Neuronal stem cell (in vitro differentiated cells): Measurements from ENCODE around the gene ZPR1.

Experiments
- DNase-seq: peaks from one replicate; pipeline ENCODE4 v3.0.0-alpha.2; 2013; ENCODE audit warnings: low spot score
- H2AFZ ChIP-seq: one replicate; pipeline ENCODE4 v1.6.1; 2013; ENCODE audit warnings: mild to moderate bottlenecking, low read length, inconsistent platforms
- H2AK5ac ChIP-seq: 2 replicates; pipeline ENCODE4 v1.6.1; 2013; ENCODE audit warnings: low read depth, mild to moderate bottlenecking, inconsistent platforms, low read length, moderate library complexity, mixed read lengths
- H2BK120ac ChIP-seq: 2 replicates; pipeline ENCODE4 v1.6.1; 2013; ENCODE audit warnings: low read depth, mild to moderate bottlenecking, inconsistent platforms, low read length, moderate library complexity, mixed read lengths
- H2BK12ac ChIP-seq: one replicate; pipeline ENCODE4 v1.6.1; 2013; ENCODE audit warnings: low read length, inconsistent platforms
- H2BK15ac ChIP-seq: 2 replicates; pipeline ENCODE4 v1.6.1; 2013; ENCODE audit warnings: mild to moderate bottlenecking, low read length, inconsistent platforms, mixed read lengths
- H2BK5ac ChIP-seq: one replicate; pipeline ENCODE4 v1.6.1; 2013; ENCODE audit warnings: inconsistent platforms, mild to moderate bottlenecking, low read length, moderate library complexity
- H3K14ac ChIP-seq: one replicate; pipeline ENCODE4 v1.6.1; 2013; ENCODE audit warnings: low read length, inconsistent platforms
- H3K18ac ChIP-seq: 2 replicates; pipeline ENCODE4 v1.6.1; 2013; ENCODE audit warnings: low read length, inconsistent platforms
- H3K23ac ChIP-seq: 2 replicates; pipeline ENCODE4 v1.6.1; 2013; ENCODE audit warnings: low read depth, mild to moderate bottlenecking, mixed read lengths, low read length, inconsistent platforms; ENCODE audit not compliant: poor library complexity
- H3K27ac ChIP-seq: replicated peaks from 3 replicates; pipeline ENCODE4 v1.5.1; 2013; ENCODE audit warnings: low read length, inconsistent platforms
- H3K27me3 ChIP-seq, 3 experiments: 2 replicates each; pipeline ENCODE4 v1.6.1; 2013; ENCODE audit warnings: low read length in 3 of 3, mild to moderate bottlenecking in 2 of 3, inconsistent platforms in 1 of 3, low read depth in 1 of 3, mixed read lengths in 1 of 3, moderate library complexity in 1 of 3; ENCODE audit not compliant: control insufficient read depth in 3 of 3, insufficient read depth in 3 of 3
- H3K36me3 ChIP-seq, 2 donors: replicated peaks in 1 of 2; 2 replicates each; pipeline ENCODE4 v1.6.1; 2013; ENCODE audit warnings: low read length in 2 of 2; ENCODE audit not compliant: control insufficient read depth in 2 of 2, insufficient read depth in 2 of 2
- H3K4ac ChIP-seq: 2 replicates; pipeline ENCODE4 v1.6.1; 2013; ENCODE audit warnings: inconsistent platforms, mild to moderate bottlenecking, low read length, moderate library complexity
- H3K4me1 ChIP-seq, 2 donors: 1 replicate in 1 of 2; 2 replicates in 1 of 2; pipeline ENCODE4 v1.6.1; 2013; ENCODE audit warnings: low read length in 2 of 2, low read depth in 1 of 2; ENCODE audit not compliant: control insufficient read depth in 2 of 2, insufficient read depth in 1 of 2
- H3K4me2 ChIP-seq: one replicate; pipeline ENCODE4 v1.6.1; 2013; ENCODE audit warnings: mild to moderate bottlenecking, low read length, inconsistent platforms; ENCODE audit not compliant: insufficient read depth, poor library complexity, severe bottlenecking
- H3K4me3 ChIP-seq, 2 donors: 2 replicates each; pipeline ENCODE4 v1.5.1; 2013; ENCODE audit warnings: low read length in 2 of 2, mild to moderate bottlenecking in 2 of 2, inconsistent platforms in 1 of 2, moderate library complexity in 1 of 2
- H3K79me1 ChIP-seq: one replicate; pipeline ENCODE4 v1.6.1; 2013; ENCODE audit warnings: low read depth, mild to moderate bottlenecking, inconsistent platforms, low read length, moderate library complexity
- H3K9ac ChIP-seq: one replicate; pipeline ENCODE4 v1.6.1; 2013; ENCODE audit warnings: mild to moderate bottlenecking, low read depth, low read length, inconsistent platforms; ENCODE audit not compliant: poor library complexity
- H3K9me3 ChIP-seq, 2 donors: replicated peaks in 1 of 2; 2 replicates each; pipeline versions ENCODE3 to v1.6.1; 2013; ENCODE audit warnings: low read length in 2 of 2, mild to moderate bottlenecking in 2 of 2, inconsistent platforms in 1 of 2, low read depth in 1 of 2, mixed read lengths in 1 of 2, moderate library complexity in 1 of 2; ENCODE audit not compliant: control insufficient read depth in 2 of 2, insufficient read depth in 1 of 2
- H4K8ac ChIP-seq: one replicate; pipeline ENCODE4 v1.6.1; 2013; ENCODE audit warnings: low read depth, mild to moderate bottlenecking, inconsistent platforms, low read length, moderate library complexity
- H4K91ac ChIP-seq: one replicate; pipeline ENCODE4 v1.6.1; 2013; ENCODE audit warnings: low read length, low read depth, mild to moderate bottlenecking, inconsistent platforms; ENCODE audit not compliant: poor library complexity
- WGBS, 2 donors: extraction: QIAGEN DNeasy Blood & Tissue Kit; methylation state at CpG; one replicate each; pipeline ENCODE4 v1.1.7; 2013; ENCODE audit warnings: missing lambda C conversion rate in 2 of 2, mixed read lengths in 1 of 2; ENCODE audit not compliant: insufficient read length in 2 of 2, insufficient replicate concordance in 1 of 2; ENCODE audit errors: extremely low coverage in 2 of 2; 5-methylcytosine and 5-hydroxymethylcytosine counted together

The ZPR1 gene

DNA sequence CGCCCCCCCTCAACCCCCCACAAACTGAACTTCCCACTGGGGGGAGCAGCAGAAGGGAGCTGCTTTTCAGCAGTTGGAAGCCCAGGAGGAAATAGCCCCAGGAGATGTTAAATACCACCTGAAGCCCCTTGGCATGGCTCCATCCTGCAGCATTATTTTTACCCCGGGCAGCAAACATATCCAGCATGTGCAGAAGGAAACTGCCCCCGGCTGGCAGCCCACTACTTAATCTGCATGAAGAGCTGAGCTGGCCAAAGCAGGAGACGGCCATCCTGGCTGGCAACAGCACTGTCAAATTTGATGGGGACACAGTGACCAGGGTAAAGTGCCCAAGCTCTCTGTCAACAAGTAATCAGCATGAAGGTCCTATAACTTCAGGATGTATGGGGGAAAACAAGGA is 47.1 kb downstream of the ZPR1 start:
- H3K9ac ChIP-seq: no peak overlapping the region
- peaks cover 0 to 17% of the 10 kb centered on the region in 2 donors for H3K36me3 ChIP-seq
- H3K4me3 ChIP-seq: no peak overlapping the region
- H2BK120ac ChIP-seq: no peak overlapping the region
- no CpG with 5 or more reads among the region's 4 CpGs for WGBS, 2 donors
- H2AK5ac ChIP-seq: no peak overlapping the region
- H3K27me3 ChIP-seq: no peaks in the 10 kb centered on the region
- H3K4me1 ChIP-seq: peaks cover 0 to 2% of the 10 kb centered on the region in 2 donors
- H2BK15ac ChIP-seq: no peak overlapping the region
- H3K9me3 ChIP-seq: no peaks in the 10 kb centered on the region
- H2AFZ ChIP-seq: no peak overlapping the region
- no peak overlapping the region for H3K4me2 ChIP-seq
- H3K79me1 ChIP-seq: no peaks in the 10 kb centered on the region
- H3K27ac ChIP-seq: no peak overlapping the region
- no peak overlapping the region for H2BK5ac ChIP-seq
- DNase-seq: no peak
- no peak overlapping the region for H4K91ac ChIP-seq
- no peak overlapping the region for H4K8ac ChIP-seq
- H3K14ac ChIP-seq: no peak overlapping the region
- H3K18ac ChIP-seq: no peak overlapping the region
- no peak overlapping the region for H2BK12ac ChIP-seq
- no peak overlapping the region for H3K4ac ChIP-seq
- H3K23ac ChIP-seq: no peak overlapping the region

- H3K9me3 ChIP-seq: no peaks in the 10 kb centered on the region
Measured at GRCh38 chr11:116738975-116739374, 48.8 kb downstream of the ZPR1 start.

GRCh38 chr11:116736763-116737162 is 51.1 kb downstream of the ZPR1 start:
- no CpG with 5 or more reads among the region's 3 CpGs for WGBS, 2 donors
- Histone ChIP-seq H3K4me2 (no peak overlapping the region), H2AFZ (no peak overlapping the region), H3K4ac (no peak overlapping the region), H2BK5ac (no peak overlapping the region), H2BK12ac (no peak overlapping the region), H3K4me3 (no peak overlapping the region), H2BK15ac (no peak overlapping the region), H3K79me1 (no peaks in the 10 kb centered on the region), H3K14ac (no peak overlapping the region), H3K23ac (no peak overlapping the region), H3K18ac (no peak overlapping the region), H3K4me1 (peaks cover 5 to 12% of the 10 kb centered on the region in 2 donors), H2BK120ac (no peak overlapping the region), H3K9ac (no peak overlapping the region), H2AK5ac (no peak overlapping the region), H3K27me3 (no peaks in the 10 kb centered on the region), H3K9me3 (no peaks in the 10 kb centered on the region), H4K91ac (no peak overlapping the region), H3K36me3 (peaks cover 0 to 8% of the 10 kb centered on the region in 2 donors), H4K8ac (no peak overlapping the region), H3K27ac (no peak overlapping the region)
- DNase-seq: no peak

More at GRCh38 chr11:116738975-116739374, 48.8 kb downstream of the ZPR1 start:
- Histone ChIP-seq H2BK5ac (no peak overlapping the region), H2AK5ac (no peak overlapping the region), H4K8ac (no peak overlapping the region), H2BK120ac (no peak overlapping the region), H3K14ac (no peak overlapping the region), H3K36me3 (peaks cover 0 to 10% of the 10 kb centered on the region in 2 donors), H3K4me3 (no peak overlapping the region), H3K4ac (no peak overlapping the region), H3K23ac (no peak overlapping the region), H3K27ac (no peak overlapping the region), H3K4me1 (peaks cover 0 to 2% of the 10 kb centered on the region in 2 donors), H4K91ac (no peak overlapping the region), H3K79me1 (no peaks in the 10 kb centered on the region), H3K9ac (no peak overlapping the region), H3K27me3 (no peaks in the 10 kb centered on the region), H3K4me2 (no peak overlapping the region), H2AFZ (no peak overlapping the region), H2BK15ac (no peak overlapping the region), H2BK12ac (no peak overlapping the region), H3K18ac (no peak overlapping the region)
- no CpG with 5 or more reads among the region's 2 CpGs for WGBS, 2 donors
- DNase-seq: no peak

DNA sequence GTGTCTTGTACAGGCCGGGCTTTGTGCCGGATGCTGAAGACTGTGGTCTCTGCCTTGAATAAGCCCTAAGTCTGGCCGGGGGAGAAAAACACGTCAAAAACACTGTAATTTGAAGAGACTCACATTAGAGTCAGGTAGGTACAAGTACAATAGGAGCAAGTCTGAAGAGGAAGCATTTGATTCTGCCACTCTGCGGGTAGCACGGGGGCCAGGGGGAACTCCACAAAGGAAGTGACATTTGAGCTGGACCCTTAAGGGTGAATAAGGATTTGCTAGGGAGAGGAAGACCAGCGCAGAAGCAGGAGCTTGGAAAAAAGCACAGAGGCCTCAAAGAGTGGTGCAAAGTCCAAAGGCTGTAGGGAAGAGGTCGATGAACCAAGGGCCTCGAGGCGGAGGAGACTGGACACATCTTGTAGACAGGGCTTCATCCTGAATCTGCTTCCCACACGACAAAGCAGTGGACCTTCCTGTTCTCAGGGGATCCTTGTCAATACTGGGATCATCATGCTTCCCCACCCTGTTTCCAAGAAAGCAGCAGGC is 53.8 kb downstream of the ZPR1 start:
- Histone ChIP-seq H2BK5ac (no peak overlapping the region), H3K4ac (no peak overlapping the region), H3K27me3 (no peaks in the 10 kb centered on the region), H3K9ac (no peak overlapping the region), H3K14ac (no peak overlapping the region), H2BK120ac (no peak overlapping the region), H3K27ac (no peak overlapping the region), H4K91ac (no peak overlapping the region), H3K9me3 (no peaks in the 10 kb centered on the region), H2AFZ (no peak overlapping the region), H2AK5ac (no peak overlapping the region), H2BK12ac (no peak overlapping the region), H2BK15ac (no peak overlapping the region), H3K23ac (no peak overlapping the region), H3K4me2 (no peak overlapping the region), H3K79me1 (no peaks in the 10 kb centered on the region), H3K4me3 (no peak overlapping the region), H3K36me3 (peaks cover 0 to 8% of the 10 kb centered on the region in 2 donors), H3K4me1 (peaks cover 18 to 24% of the 10 kb centered on the region in 2 donors), H3K18ac (no peak overlapping the region), H4K8ac (no peak overlapping the region)
- WGBS, 2 donors: no CpG with 5 or more reads among the region's 11 CpGs
- no peak for DNase-seq
